ENCODE results near the gene FLNB. TPM values are rescaled to one million over a fixed set of nuclear protein-coding genes. Genes with fewer than 3 reads are reported as not detected.

FLNB gene
- polyA plus RNA-seq, 1 of the 3 experiments (the other 2 are of a cell fraction): 127 TPM

DNA sequence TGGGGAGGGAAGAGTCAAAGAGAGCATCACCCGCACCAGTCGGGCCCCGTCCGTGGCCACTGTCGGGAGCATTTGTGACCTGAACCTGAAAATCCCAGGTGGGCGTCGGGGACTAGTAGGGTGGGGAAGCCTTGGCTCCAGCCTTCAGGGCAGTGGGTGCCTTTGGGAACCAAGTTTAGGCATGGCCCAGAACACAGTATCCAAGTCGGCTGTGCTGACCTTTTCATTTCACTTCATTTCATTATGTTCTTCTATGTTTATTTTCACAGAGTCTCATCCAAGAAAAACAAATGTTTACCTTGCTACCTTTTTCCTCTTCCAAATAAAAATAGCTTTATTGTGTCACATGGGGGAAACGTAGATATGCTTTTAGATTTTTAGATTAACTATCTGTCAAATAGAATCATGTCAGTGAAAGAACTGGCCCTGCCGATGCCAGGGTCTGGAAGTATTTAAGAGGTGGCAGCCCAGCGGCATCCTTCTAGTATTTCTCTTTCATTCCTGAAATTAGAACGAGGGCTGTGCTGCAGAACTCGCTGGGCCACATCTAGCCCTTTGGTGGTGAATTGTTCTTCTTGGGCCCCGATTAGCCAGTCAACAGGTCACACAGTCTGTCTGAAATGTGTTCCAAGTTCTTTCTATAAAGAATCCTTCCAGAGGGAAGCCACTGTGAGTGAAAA, 142.0 kb downstream of the FLNB start:
- no peak overlapping the region for H3K9ac ChIP-seq
- POLR2A ChIA-PET: no interaction called here

More for the DNA sequence above, 142.0 kb downstream of the FLNB start:
- Histone ChIP-seq H2AFZ (ENCODE audit: low read depth) (no peak overlapping the region), H4K20me1 (ENCODE audit: insufficient read depth) (no peaks in the 10 kb centered on the region), H3K27me3 (ENCODE audit: insufficient read depth) (no peaks in the 10 kb centered on the region), H3K79me2 (ENCODE audit: insufficient read depth) (no peaks in the 10 kb centered on the region), H3K4me1 (ENCODE audit: control insufficient read depth in 1 of 2, insufficient read depth in 2 of 2, low read depth in 1 of 2, low read length in 1 of 2) (no peaks in the 10 kb centered on the region), H3K4me2 (no peak overlapping the region), H3F3A (replicated peaks; ENCODE audit: insufficient read depth) (no peaks in the 10 kb centered on the region), H3K4me3 (ENCODE audit: low read depth in 2 of 2, low read length in 1 of 2) (no peak overlapping the region), H3K9me2 (no peaks in the 10 kb centered on the region), H3K27ac (ENCODE audit: low read depth in 2 of 2, low read length in 1 of 2) (no peak overlapping the region), H3K9me3 (no peaks in the 10 kb centered on the region), H3K36me3 (replicated peaks in 1 of 2; ENCODE audit: control insufficient read depth in 1 of 2, insufficient read depth in 2 of 2, low read length in 1 of 2) (peaks cover 59 to 88% of the 10 kb centered on the region in 2 experiments)
- WGBS (ENCODE audit: low lambda C conversion rate): 84% methylated on average over 13 of the region's 14 CpGs
- CTCF ChIA-PET: interaction anchor here (0.6 kb wide), 1 partner anchor 442 kb away, joined by 3 read pairs; no protein-coding TSS in a partner anchor
- TF ChIP-seq RXRA (IDR thresholded peaks at IDR 0.05; ENCODE audit: borderline replicate concordance, low read depth) (no peak), RCOR1 (IDR thresholded peaks at IDR 0.05; ENCODE audit: low read length) (no peak), TCF12 (IDR thresholded peaks at IDR 0.05) (no peak), NRF1 (IDR thresholded peaks at IDR 0.05; ENCODE audit: low read depth, low read length) (no peak), FOSL2 (IDR thresholded peaks at IDR 0.05; ENCODE audit: borderline replicate concordance, low read depth) (no peak), FOXJ3 (CRISPR knock-in tag; IDR thresholded peaks at IDR 0.05) (no peak), EP300 (IDR thresholded peaks at IDR 0.05; ENCODE audit: borderline replicate concordance in 1 of 2, low read depth in 1 of 2, low read length in 1 of 2) (no peak), MEF2A (IDR thresholded peaks at IDR 0.05; ENCODE audit: borderline replicate concordance, low read depth) (no peak), POLR2AphosphoS5 (IDR thresholded peaks at IDR 0.05; ENCODE audit: low read depth, low read length) (no peak), MXI1 (IDR thresholded peaks at IDR 0.05; ENCODE audit: low read depth, low read length) (no peak), RAD21 (IDR thresholded peaks at IDR 0.05; ENCODE audit: low read length) (no peak), TAF1 (IDR thresholded peaks at IDR 0.05; ENCODE audit: borderline replicate concordance, low read depth, low read length) (no peak), GATA2 (CRISPR knock-in tag; IDR thresholded peaks at IDR 0.05) (no peak), JUND (IDR thresholded peaks at IDR 0.05) (no peak)
- TF ChIP-seq, protein P1, sequence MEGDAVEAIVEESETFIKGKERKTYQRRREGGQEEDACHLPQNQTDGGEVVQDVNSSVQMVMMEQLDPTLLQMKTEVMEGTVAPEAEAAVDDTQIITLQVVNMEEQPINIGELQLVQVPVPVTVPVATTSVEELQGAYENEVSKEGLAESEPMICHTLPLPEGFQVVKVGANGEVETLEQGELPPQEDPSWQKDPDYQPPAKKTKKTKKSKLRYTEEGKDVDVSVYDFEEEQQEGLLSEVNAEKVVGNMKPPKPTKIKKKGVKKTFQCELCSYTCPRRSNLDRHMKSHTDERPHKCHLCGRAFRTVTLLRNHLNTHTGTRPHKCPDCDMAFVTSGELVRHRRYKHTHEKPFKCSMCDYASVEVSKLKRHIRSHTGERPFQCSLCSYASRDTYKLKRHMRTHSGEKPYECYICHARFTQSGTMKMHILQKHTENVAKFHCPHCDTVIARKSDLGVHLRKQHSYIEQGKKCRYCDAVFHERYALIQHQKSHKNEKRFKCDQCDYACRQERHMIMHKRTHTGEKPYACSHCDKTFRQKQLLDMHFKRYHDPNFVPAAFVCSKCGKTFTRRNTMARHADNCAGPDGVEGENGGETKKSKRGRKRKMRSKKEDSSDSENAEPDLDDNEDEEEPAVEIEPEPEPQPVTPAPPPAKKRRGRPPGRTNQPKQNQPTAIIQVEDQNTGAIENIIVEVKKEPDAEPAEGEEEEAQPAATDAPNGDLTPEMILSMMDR (IDR thresholded peaks at IDR 0.05): no peak
- TF ChIP-seq, protein P2, sequence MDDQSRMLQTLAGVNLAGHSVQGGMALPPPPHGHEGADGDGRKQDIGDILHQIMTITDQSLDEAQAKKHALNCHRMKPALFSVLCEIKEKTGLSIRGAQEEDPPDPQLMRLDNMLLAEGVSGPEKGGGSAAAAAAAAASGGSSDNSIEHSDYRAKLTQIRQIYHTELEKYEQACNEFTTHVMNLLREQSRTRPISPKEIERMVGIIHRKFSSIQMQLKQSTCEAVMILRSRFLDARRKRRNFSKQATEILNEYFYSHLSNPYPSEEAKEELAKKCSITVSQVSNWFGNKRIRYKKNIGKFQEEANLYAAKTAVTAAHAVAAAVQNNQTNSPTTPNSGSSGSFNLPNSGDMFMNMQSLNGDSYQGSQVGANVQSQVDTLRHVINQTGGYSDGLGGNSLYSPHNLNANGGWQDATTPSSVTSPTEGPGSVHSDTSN (IDR thresholded peaks at IDR 0.05): no peak
- TF ChIP-seq, protein P3, sequence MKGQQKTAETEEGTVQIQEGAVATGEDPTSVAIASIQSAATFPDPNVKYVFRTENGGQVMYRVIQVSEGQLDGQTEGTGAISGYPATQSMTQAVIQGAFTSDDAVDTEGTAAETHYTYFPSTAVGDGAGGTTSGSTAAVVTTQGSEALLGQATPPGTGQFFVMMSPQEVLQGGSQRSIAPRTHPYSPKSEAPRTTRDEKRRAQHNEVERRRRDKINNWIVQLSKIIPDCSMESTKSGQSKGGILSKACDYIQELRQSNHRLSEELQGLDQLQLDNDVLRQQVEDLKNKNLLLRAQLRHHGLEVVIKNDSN (IDR thresholded peaks at IDR 0.05; ENCODE audit: borderline replicate concordance, low read depth): no peak
- TF ChIP-seq, protein P4, sequence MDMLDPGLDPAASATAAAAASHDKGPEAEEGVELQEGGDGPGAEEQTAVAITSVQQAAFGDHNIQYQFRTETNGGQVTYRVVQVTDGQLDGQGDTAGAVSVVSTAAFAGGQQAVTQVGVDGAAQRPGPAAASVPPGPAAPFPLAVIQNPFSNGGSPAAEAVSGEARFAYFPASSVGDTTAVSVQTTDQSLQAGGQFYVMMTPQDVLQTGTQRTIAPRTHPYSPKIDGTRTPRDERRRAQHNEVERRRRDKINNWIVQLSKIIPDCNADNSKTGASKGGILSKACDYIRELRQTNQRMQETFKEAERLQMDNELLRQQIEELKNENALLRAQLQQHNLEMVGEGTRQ (IDR thresholded peaks at IDR 0.05; ENCODE audit: borderline replicate concordance, low read depth, low read length): no peak
- TF ChIP-seq, protein P5, sequence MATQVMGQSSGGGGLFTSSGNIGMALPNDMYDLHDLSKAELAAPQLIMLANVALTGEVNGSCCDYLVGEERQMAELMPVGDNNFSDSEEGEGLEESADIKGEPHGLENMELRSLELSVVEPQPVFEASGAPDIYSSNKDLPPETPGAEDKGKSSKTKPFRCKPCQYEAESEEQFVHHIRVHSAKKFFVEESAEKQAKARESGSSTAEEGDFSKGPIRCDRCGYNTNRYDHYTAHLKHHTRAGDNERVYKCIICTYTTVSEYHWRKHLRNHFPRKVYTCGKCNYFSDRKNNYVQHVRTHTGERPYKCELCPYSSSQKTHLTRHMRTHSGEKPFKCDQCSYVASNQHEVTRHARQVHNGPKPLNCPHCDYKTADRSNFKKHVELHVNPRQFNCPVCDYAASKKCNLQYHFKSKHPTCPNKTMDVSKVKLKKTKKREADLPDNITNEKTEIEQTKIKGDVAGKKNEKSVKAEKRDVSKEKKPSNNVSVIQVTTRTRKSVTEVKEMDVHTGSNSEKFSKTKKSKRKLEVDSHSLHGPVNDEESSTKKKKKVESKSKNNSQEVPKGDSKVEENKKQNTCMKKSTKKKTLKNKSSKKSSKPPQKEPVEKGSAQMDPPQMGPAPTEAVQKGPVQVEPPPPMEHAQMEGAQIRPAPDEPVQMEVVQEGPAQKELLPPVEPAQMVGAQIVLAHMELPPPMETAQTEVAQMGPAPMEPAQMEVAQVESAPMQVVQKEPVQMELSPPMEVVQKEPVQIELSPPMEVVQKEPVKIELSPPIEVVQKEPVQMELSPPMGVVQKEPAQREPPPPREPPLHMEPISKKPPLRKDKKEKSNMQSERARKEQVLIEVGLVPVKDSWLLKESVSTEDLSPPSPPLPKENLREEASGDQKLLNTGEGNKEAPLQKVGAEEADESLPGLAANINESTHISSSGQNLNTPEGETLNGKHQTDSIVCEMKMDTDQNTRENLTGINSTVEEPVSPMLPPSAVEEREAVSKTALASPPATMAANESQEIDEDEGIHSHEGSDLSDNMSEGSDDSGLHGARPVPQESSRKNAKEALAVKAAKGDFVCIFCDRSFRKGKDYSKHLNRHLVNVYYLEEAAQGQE (IDR thresholded peaks at IDR 0.05; ENCODE audit: low read depth, low read length): no peak
- TF ChIP-seq, protein P6, sequence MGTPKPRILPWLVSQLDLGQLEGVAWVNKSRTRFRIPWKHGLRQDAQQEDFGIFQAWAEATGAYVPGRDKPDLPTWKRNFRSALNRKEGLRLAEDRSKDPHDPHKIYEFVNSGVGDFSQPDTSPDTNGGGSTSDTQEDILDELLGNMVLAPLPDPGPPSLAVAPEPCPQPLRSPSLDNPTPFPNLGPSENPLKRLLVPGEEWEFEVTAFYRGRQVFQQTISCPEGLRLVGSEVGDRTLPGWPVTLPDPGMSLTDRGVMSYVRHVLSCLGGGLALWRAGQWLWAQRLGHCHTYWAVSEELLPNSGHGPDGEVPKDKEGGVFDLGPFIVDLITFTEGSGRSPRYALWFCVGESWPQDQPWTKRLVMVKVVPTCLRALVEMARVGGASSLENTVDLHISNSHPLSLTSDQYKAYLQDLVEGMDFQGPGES (IDR thresholded peaks at IDR 0.05; ENCODE audit: low read depth, low read length): no peak
- no peak for DNase-seq

All from SK-N-SH (cell line).